HepG2 (cell line): ENCODE data around the gene TGFB2. TPM values are rescaled to one million over a fixed set of nuclear protein-coding genes. Genes with fewer than 3 reads are reported as not detected.

Source experiments
- ATAC-seq: fragments of 200-7000 bp; cut with Tn5 transposase; 3 replicates; pipeline ENCODE4 v1.9.1; 2020; ENCODE audit warnings: mild to moderate bottlenecking, moderate library complexity
- BruUV-seq: library from RNA; stranded (reverse); fragments of 400-500 nt; replicated peaks from 2 replicates; lab custom pipeline; 2021; lab: Mats Ljungman, UMichigan
- CTCF ChIA-PET: fragments of 300-600 bp; formaldehyde crosslinking; extraction: SDS; loops from one replicate; lab custom pipeline; 2021; ENCODE audit warnings: low total read pairs, inconsistent platforms, low intra/inter-chr PET ratio; lab: Yijun Ruan, JAX
- POLR2A ChIA-PET: fragments of 350-600 bp; sonication (Branson Sonifier 250); formaldehyde crosslinking; loops from one replicate; lab custom pipeline; 2020; ENCODE audit warnings: antibody characterized with exemption, inconsistent platforms; lab: Yijun Ruan, JAX
- DNase-seq: peaks from one replicate; pipeline ENCODE4 v3.0.0-alpha.2; 2015; ENCODE audit warnings: low spot score
- FAIRE-seq: peaks from 3 replicates; lab custom pipeline; 2011; peaks lifted over from hg19 to GRCh38; lab: Jason Lieb, UNC
- H2AFZ ChIP-seq: one replicate; pipeline ENCODE4 v1.6.1; 2011; ENCODE audit warnings: low read length, inconsistent platforms
- H3K27ac ChIP-seq: fragments of 300-600 bp; 3 replicates; pipeline ENCODE4 v1.8.0; 2011; ENCODE audit warnings: mixed run types, mild to moderate bottlenecking, mixed read lengths, low read length, inconsistent platforms; ENCODE audit not compliant: insufficient read depth; ENCODE audit errors: extremely low read length
- H3K27me3 ChIP-seq, 2 experiments: fragments of 200-600 bp in 1 of 2; 2 replicates in 1 of 2; 3 replicates in 1 of 2; pipeline versions ENCODE4 v1.6.0 to v1.8.0; 2011; ENCODE audit warnings: low read length in 2 of 2, mild to moderate bottlenecking in 2 of 2, moderate library complexity in 2 of 2, inconsistent platforms in 1 of 2; ENCODE audit not compliant: insufficient read depth in 2 of 2, control insufficient read depth in 1 of 2
- H3K36me3 ChIP-seq, 2 experiments: fragments of 200-600 bp in 1 of 2; replicated peaks in 1 of 2; 2 replicates in 1 of 2; 3 replicates in 1 of 2; pipeline versions ENCODE4 v1.5.1 to v1.8.0; 2011; ENCODE audit warnings: low read length in 2 of 2, inconsistent platforms in 1 of 2; ENCODE audit not compliant: insufficient read depth in 2 of 2, control insufficient read depth in 1 of 2
- H3K4me1 ChIP-seq: 2 replicates; pipeline ENCODE4 v1.5.1; 2012; ENCODE audit warnings: low read length, inconsistent platforms; ENCODE audit not compliant: insufficient read depth
- H3K4me2 ChIP-seq: 2 replicates; pipeline ENCODE4 v1.6.0; 2011; ENCODE audit warnings: low read depth, low read length, inconsistent platforms
- H3K4me3 ChIP-seq, 3 experiments: fragments of 200-600 bp in 1 of 3; sonication (generic), shearing (Covaris generic) in 1 of 3; replicated peaks in 1 of 3; 2 replicates each; pipeline ENCODE4 v1.5.1; 2011 to 2016; ENCODE audit warnings: low read length in 3 of 3, inconsistent platforms in 2 of 3, low read depth in 2 of 3, mild to moderate bottlenecking in 2 of 3, control low read depth in 1 of 3, mixed read lengths in 1 of 3; ENCODE audit not compliant: insufficient read depth in 1 of 3
- H3K79me2 ChIP-seq: one replicate; pipeline ENCODE4 v1.6.1; 2011; ENCODE audit warnings: low read length, inconsistent platforms; ENCODE audit not compliant: insufficient read depth
- H3K9ac ChIP-seq: 2 replicates; pipeline ENCODE4 v1.6.0; 2011; ENCODE audit warnings: mild to moderate bottlenecking, low read depth, low read length, inconsistent platforms; ENCODE audit not compliant: insufficient read depth
- H3K9me3 ChIP-seq: 2 replicates; pipeline ENCODE4 v1.5.1; 2012; ENCODE audit warnings: mild to moderate bottlenecking, low read length
- H4K20me1 ChIP-seq: 2 replicates; pipeline ENCODE4 v1.6.0; 2011; ENCODE audit warnings: inconsistent platforms, mild to moderate bottlenecking, low read length, moderate library complexity; ENCODE audit not compliant: insufficient read depth
- HDAC2 ChIP-seq: sonication (generic); formaldehyde crosslinking; IDR thresholded peaks from 2 replicates; pipeline ENCODE4 v1.4.0; 2020; ENCODE audit warnings: missing genetic modification reagents
- HOXD1 ChIP-seq: sonication (generic); formaldehyde crosslinking; IDR thresholded peaks from 2 replicates; pipeline ENCODE4 v1.5.0; 2020; ENCODE audit warnings: missing genetic modification reagents
- MEF2D ChIP-seq: sonication (generic); formaldehyde crosslinking; IDR thresholded peaks from 2 replicates; pipeline ENCODE4 v1.5.1; 2020; ENCODE audit warnings: mild to moderate bottlenecking, missing genetic modification reagents
- PREB ChIP-seq: sonication (generic); formaldehyde crosslinking; IDR thresholded peaks from 2 replicates; pipeline ENCODE4 v1.4.0; 2020; ENCODE audit warnings: missing genetic modification reagents
- TAF15 ChIP-seq: fragments of 200-400 bp; formaldehyde crosslinking; IDR thresholded peaks from one replicate; pipeline ENCODE4 v1.6.1; 2018; ENCODE audit warnings: mild to moderate bottlenecking, low read depth, low read length; ENCODE audit not compliant: poor library complexity, severe bottlenecking
- TRIM24 ChIP-seq: sonication (generic); formaldehyde crosslinking; IDR thresholded peaks from 2 replicates; pipeline ENCODE4 v1.8.0; 2022; ENCODE audit warnings: mild to moderate bottlenecking, missing genetic modification reagents
- YEATS4 ChIP-seq: sonication (generic); formaldehyde crosslinking; IDR thresholded peaks from 2 replicates; pipeline ENCODE4 v1.4.0; 2020; ENCODE audit warnings: missing genetic modification reagents, borderline replicate concordance
- ZNF121 ChIP-seq: sonication (generic); formaldehyde crosslinking; IDR thresholded peaks from 2 replicates; pipeline ENCODE4 v1.5.0; 2020; ENCODE audit warnings: mild to moderate bottlenecking, missing genetic modification reagents
- ZNF142 ChIP-seq: sonication (generic); formaldehyde crosslinking; IDR thresholded peaks from 2 replicates; pipeline ENCODE4 v1.4.0; 2020; ENCODE audit warnings: missing genetic modification reagents
- ZNF609 ChIP-seq: sonication (generic); formaldehyde crosslinking; IDR thresholded peaks from 2 replicates; pipeline ENCODE4 v1.4.0; 2020; ENCODE audit warnings: mild to moderate bottlenecking, missing genetic modification reagents, borderline replicate concordance
- ZNF770 ChIP-seq: sonication (generic); formaldehyde crosslinking; IDR thresholded peaks from 2 replicates; pipeline ENCODE4 v1.5.0; 2020; ENCODE audit warnings: mild to moderate bottlenecking, missing genetic modification reagents
- WGBS: methylation state at CpG from one replicate; pipeline ENCODE4 v1.1.6; 2017; ENCODE audit warnings: low lambda C conversion rate; 5-methylcytosine and 5-hydroxymethylcytosine counted together
- in situ Hi-C: cut with HindIII; loops from 2 replicates; pipeline ENCODE4 v1.10.0; 2017; ENCODE audit warnings: low pct_unique_long_range_greater_than_20kb; ENCODE audit not compliant: extremely low pct_ligation_motif_present
- intact Hi-C: fragments of 100-400 bp; cut with micrococcal nuclease; formaldehyde crosslinking; loops from one replicate; pipeline ENCODE4 v1.10.0; 2022; ENCODE audit not compliant: unreplicated experiment
- polyA plus RNA-seq, 8 experiments: library from polyadenylated mRNA; depleted of rRNA in 3 of 8; stranded (reverse) in 7 of 8; unstranded in 1 of 8; fragments of >200 nt; fragmentation: Illumina TruSeq in 4 of 8; extraction: Trizol in 4 of 8; gene quantifications; 2 replicates each; pipeline versions ENCODE4 v1.2.1 to v1.2.3, GENCODE V29; 2011 to 2016; ENCODE audit warnings: low read depth in 4 of 8, missing spikeins in 1 of 8, mixed read lengths in 1 of 8; ENCODE audit not compliant: insufficient read depth in 1 of 8
- total RNA-seq, 5 experiments: library from RNA; depleted of rRNA; stranded (reverse); fragments of >200 nt; fragmentation: Illumina TruSeq; extraction: Trizol; gene quantifications; 2 replicates each; pipeline ENCODE4 v1.2.3, GENCODE V29; 2016; ENCODE audit warnings: low read depth in 1 of 5

The TGFB2 gene
- total and polyA plus RNA-seq, 2 of the 13 experiments (the other 11 are each of a cell fraction or from before 2014, with no cell fraction given) = 0.07 TPM; not detected in 1

- H3K4me3 ChIP-seq = no peak overlapping the region
- no peaks in the 10 kb centered on the region for H3K79me2 ChIP-seq
- H4K20me1 ChIP-seq = no peaks in the 10 kb centered on the region
- H3K4me1 ChIP-seq = peaks cover 44% of the 10 kb centered on the region
- no peaks in the 10 kb centered on the region for H3K36me3 ChIP-seq
- no peak overlapping the region for H2AFZ ChIP-seq
- in situ Hi-C loops = no loop called here
- ATAC-seq (no peak), FAIRE-seq (no peak), DNase-seq (no peak)
- H3K27ac ChIP-seq = no peak overlapping the region
- no peak overlapping the region for H3K9ac ChIP-seq
- POLR2A ChIA-PET = interaction anchor here (2.7 kb wide), 1 partner anchor 10 kb away, joined by 11 read pairs; no protein-coding TSS in a partner anchor
- BruUV-seq = no TSS peak
- intact Hi-C loops = no loop called here
- H3K27me3 ChIP-seq = no peaks in the 10 kb centered on the region
- no peak overlapping the region for H3K4me2 ChIP-seq
- no peaks in the 10 kb centered on the region for H3K9me3 ChIP-seq
- CTCF ChIA-PET = no interaction called here
- WGBS = 93% methylated on average over 4 of the region's 4 CpGs
- no peak for TF ChIP-seq TRIM24
- no peak for TF ChIP-seq YEATS4
- no peak for TF ChIP-seq TAF15
- no peak for TF ChIP-seq ZNF121 (CRISPR knock-in tag)
- TF ChIP-seq HOXD1 (CRISPR knock-in tag) = no peak
- TF ChIP-seq PREB (CRISPR knock-in tag) = no peak
- TF ChIP-seq ZNF142 (CRISPR knock-in tag) = no peak
- no peak for TF ChIP-seq MEF2D (CRISPR knock-in tag)
- TF ChIP-seq HDAC2 (CRISPR knock-in tag) = no peak
- TF ChIP-seq ZNF770 (CRISPR knock-in tag) = no peak
- TF ChIP-seq ZNF609 = no peak
Measured at GRCh38 chr1:218382261-218382660, 37.1 kb downstream of the TGFB2 start.
